Superior temporal gyrus (tissue), 1 donor: ENCODE results near the gene TIMM10.

Source experiments
- DNase-seq: peaks from one replicate; pipeline ENCODE4 v3.0.0-alpha.2; 2016; ENCODE audit errors: extremely low spot score

Gene TIMM10

DNA sequence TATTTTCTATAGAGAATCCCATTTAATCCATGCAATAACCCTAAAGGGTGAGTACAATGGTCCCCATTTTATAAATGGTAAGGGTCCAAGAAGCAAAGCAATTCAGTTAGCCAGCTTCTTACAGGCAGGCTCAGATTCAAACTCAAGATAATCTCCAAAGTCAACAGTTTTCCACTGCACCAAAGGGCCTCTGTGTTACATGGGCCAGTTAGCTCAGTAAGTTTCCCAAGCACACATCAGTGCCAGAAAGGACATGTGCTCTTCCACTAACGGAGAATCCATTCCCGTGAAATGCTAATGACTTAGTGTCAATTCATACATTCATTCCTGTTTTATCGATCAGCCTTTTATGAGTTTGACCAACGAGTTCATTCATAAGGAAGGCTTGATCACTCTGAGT lies 26.0 kb downstream of the TIMM10 start:
- DNase-seq, result no peak

DNA sequence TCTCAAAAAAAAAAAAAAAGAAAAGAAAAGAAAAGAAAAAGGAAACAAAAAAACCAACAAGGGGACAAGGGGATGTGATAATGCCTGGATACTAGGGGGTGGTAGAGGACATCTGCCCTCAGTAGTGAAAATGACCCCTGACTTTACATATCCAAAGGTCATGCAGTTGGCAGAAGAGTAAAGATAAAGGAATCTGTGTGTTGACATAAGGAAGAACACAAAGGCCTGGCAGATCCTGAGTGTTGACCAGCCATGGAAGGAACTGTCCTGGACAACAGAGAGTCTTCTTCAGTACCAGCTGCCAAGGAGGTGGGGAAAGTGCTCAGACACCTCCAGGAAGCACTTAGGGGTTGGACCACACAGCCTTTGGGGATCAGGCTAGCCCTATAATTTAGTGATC lies 27.7 kb downstream of the TIMM10 start:
- no peak for DNase-seq

DNA sequence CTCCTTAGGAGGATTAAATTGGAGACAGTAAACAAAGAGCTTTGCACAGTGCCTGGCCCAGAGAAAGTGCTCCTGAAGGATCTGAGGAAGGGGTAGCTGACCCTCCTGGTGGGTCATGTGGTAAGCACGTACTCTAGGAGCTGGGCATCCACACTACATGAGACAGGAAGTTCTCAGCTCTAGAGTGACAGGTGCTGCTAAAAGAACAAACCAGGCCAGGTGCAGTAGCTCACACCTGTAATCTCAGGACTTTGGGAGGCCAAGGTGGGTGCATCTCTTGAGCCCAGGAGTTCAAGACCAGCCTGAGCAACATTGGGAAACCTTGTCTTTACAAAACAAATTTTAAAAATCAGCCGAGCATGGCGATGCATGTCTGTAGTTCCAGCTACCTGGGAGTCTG lies 28.2 kb downstream of the TIMM10 start:
- no peak for DNase-seq

DNA sequence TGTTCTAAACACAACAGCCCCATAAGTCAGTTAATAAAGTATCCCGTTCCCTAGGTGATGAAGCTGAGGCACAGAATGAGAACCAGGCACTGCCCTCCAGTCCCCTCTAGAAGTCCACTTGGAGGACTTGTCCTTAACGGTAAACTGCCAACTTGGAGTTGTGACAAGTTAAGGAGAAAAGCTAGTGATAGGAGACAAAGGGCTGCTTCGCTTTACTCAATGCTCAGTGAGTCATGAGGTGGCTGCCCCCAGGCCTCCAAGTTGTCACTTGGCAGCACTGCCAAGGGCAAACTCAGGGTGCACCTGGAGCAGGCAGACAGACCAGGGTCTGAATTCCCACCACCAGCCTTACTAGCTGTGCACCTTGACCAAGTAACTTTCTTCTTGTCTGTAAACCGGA lies 28.6 kb downstream of the TIMM10 start:
- no peak for DNase-seq

DNA sequence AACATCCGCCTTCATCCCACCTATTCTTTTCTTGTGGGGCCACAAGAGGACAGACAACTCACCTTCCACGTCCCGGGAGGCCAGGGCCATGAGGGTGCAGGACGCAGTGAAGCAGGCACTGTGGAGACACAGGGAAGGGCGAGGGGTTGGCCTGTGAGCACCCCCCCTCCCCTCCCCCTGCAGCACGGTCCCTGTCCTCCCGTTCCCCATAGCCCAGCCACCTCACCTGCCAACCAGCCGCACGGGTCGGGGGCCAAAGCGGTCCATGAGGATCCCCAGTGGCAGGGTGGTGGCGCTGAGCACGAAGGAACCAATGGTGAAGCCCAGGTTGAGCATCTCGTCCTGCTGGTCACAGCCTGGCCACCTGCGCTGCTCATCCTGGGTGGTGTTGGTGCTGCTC lies 29.6 kb downstream of the TIMM10 start:
- DNase-seq, result no peak

DNA sequence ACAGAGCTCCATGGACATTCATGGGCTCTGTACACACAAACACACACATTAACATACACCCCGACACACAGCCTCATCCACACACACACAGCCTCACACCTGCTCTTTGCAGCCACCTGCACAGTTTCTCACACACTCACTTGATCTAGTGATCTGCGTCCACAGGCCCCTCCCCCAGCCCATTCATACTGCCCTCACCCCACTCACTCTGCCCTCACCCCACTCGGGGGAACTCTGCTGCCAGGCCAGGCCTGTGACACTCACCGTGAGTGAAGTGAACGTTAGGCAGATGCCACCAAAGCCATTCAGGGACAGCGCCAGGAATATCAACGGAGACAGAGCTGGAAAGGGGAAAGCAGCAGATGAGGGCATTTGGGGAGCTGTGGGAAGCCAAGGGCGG lies 30.0 kb downstream of the TIMM10 start:
- DNase-seq, result no peak

DNA sequence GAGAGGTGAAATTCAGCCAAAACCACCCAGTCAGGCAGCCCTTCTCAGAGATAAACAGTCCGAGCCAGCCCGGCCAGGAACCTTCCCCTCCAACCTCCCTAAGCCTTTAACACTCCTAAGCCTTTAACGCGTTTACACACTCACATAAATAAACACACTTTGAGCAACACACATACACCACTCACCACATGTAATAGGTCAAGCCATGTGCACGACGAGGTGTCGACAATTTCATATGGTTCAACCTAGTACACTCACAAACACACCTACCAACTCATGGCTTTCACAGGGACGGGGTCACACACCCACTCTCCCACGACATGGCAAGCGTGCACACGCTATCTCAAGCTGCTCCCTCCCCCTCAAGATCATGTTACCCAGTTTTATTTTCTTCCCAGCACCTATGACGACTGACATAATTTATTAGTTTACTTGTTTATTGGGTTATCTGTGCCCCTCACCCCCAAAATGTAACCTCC lies 30.5 kb downstream of the TIMM10 start:
- no peak for DNase-seq

DNA sequence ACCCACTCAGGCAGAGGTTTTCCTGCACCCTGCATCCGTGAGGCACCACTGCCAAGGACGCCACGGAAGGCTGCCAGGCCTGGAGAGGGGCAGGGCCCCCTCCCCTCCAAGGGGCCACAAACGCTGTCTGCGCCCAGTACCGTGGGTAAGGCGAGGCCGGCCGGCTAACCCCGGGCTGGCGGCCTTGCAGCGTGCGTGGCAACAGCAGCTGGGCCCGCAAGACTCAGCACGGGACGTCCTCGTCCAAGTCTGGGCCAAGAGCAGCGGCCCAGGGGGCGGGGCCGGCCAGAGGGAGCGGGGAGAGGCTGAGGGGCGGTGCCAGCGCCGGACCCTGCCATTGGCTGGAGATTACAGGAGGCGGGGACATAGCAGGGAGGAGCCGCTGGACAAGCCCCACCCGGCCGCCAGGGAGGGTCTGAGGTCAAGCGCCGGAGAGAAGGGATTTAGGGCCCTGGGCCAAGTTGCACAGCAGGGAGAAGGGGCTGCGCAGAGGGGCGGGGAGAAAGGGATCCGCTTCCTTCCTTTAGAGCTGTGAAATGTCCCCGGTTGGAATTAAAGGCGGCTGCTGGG lies 31.1 kb downstream of the TIMM10 start:
- DNase-seq, result peak; percentile 92

DNA sequence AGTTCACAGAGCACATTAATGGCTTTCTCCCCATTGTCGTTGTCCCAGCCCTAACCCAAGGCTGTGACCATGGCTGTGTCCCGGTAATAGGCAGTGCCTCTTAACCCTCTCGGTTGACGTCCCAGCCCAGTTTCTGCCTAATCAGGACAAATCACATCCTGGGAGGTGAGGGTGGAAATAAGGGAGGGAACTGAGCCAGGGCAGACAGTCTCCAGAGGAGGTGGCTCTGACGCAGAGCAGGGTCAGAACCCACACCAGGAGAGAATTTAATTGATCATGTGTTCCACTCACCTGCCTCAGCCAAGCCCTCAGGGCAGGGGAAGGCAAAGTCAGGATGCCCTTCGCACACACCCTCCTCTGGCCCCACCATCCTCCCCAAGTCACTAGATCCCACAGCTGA lies 32.0 kb downstream of the TIMM10 start:
- no peak for DNase-seq

DNA sequence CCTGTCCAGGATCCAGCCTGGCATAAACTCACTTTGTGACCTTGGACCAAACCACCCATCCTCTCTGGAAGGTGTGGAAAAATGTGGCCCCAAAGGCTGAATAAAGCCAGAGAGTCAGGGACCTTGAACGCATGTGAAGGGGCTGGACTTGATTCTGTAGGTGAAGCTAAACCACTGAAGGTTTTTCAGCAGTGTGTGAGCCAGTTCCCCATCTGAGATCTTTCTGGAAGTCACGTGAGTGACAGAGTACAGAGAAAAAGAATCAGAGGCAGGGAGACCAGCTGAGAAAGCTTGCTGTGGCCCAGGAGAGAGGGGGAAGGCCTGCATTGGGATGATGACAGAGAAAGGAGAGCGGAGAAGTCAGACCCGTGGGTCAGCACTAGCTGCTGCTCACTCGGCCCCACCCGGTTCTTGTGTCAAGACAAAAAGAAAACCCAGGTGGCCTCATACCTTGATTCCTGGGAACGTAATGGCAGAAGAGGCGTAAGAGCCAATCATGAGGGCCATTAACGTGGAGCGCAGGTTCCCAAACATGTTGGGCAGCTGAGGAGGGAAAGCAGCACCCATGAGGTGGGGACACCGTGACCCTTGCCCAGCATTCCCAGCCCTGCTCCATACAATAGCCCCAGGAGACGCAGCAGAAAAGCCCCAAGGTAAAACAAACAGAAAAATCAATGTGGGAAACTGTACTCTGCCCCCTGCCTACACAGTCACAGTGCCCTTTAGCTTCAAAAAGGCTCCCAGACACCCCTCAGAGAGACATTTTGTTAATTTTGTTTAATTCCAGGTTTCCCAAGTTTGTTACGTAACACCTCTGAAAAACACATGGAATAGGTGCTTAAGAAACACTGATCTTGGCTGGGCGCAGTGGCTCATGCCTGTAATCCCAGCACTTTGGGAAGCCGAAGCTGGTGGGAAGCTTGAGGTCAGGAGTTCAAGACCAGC lies 33.0 kb downstream of the TIMM10 start:
- no peak for DNase-seq

DNA sequence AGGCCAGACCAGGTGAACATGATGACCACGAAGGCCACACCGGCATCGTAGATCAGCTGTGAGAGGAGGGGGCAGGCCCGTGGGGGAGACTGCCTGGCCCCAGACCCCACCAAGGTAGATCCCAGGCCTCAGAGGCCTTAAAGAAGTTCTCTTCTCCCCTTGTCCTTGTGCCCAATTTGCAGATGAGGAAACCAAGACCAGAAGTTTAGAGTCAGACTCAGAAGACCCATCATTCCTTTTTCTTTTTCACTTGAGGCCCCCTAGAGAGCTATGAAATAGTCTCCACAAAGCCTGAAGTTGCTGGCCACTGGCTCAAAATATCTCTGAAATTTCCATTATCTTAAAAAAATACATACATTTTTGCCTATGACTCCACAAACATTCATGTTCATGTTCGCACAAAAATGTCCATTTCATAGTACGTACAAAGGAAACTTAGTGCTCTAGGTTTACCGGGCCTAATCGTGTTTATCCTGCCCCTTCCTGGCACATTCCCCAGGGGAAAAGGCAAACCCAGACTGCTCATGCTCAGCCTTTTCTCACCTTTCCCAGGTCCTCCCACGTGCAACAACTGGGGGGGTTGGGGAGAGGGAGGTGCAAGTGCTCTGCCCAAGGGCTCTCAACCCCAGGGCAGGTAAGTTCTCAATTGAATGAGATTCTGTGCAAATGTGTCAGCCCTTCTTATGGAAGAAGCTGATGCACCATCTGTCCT lies 34.3 kb downstream of the TIMM10 start:
- DNase-seq, result no peak

DNA sequence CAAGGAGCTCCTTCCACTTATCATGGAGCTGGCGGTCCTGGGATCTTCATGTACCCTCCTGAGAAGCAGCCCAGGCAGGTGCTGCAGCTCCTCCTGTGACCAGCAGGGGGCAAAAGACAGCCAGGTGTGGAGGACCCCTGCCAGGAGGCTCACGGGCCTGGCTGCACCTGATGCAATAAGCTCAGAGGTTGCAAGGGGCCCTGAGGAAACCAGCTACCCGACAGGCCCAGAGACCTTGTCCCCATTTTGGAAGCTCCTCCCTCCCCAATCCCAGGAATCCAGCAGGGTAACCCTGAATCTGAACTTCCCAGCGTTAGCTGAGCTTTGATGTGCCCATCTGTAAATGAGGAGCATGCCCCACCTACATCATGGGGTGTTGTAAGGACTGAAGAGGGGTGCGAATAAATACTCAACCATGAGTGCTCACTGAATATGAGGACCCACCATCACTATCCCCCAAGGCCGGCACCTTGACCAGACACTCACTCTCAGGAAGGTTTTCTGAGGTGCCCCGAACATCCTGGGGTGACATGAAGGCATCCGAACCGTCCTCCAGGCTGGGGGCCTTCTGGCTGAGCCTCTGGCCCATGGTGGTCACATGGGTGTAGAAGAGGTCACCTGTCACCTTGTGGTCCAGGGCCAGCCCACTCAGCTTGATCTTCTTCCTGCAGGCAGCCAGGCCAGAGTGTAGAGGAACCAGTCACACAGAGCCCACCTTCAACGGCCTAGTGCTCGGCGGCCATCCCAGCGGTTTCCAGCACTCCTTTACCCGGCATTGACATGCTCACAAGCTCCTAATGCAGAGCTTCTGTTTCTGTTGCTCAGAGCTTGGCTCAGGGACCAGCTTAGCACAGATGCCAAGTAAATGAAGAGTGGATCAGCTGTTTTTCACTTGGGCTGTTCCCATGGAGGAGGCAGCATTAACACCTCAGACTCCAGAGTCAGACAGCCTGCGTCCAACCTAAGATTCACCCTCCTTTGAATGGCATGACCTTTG lies 36.7 kb downstream of the TIMM10 start:
- DNase-seq, result peak; percentile 46

DNA sequence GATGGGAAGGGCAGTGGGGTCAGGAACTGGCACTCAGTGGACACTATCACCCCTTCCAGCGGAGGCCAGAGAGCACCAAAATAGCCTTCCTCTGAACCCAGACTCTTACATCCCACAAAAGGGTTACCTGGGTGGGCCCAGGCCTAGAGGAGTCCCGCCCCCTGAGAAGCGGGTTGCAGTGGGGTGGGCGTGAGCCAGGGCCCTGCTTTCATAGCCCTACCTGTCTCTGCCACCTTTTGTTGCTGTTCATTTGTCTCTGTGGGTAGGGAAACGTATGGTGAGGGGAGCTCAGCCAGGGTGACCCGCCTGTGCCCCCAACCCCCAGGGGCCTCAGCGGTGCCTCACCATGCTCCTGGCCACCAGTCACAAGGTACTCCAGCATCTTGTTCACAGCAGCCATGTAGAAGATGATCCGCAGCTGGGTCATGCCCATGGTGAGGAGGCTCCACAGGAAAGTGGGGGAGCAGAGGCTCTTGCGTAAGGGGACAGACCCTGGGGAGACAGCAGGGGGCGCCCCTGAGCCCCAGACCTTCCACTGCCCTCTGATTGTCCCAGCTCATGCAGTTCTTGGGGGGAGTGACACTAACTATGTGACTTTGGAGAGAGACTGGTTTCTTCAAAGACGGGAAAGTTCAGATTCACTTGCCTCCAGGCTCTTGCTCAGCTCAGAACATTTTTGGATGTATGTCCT lies 39.0 kb downstream of the TIMM10 start:
- no peak for DNase-seq

DNA sequence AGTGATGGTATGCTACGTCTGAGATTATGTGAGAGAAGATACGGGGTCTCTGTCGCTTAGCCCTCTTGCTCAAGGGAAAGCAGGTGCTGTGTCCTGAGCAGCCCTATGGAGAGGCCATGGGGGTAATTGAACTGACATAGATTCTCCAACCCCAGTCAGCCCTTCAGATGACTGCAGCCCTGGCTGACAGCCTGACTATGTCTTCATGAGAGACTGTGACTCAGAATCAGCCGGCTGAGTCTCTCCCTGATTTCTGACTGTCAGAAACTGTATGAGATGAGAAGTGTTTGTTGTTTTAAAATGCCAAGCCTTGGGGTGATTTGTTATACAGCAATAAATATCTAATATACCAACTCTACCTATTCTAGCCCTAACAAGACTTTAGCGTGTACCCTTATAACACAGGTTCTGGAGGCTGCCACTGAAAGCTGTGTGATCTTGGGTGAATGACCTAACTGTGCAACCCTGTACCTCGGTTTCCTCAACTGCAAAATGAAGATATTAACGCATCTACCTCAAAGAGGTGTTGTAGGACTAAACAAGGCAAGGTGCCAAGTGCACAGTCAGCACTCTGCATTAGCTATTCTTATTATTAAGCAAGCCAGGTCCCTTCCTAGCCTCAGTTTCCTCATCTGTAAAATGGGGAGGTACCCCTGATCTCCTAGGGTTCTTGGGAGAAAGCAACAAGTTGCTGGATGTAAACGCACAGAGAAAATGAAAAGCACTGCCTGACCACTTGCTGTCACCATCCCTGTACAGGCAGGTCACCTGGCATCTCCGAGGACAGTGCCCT lies 39.9 kb downstream of the TIMM10 start:
- no peak for DNase-seq

DNA sequence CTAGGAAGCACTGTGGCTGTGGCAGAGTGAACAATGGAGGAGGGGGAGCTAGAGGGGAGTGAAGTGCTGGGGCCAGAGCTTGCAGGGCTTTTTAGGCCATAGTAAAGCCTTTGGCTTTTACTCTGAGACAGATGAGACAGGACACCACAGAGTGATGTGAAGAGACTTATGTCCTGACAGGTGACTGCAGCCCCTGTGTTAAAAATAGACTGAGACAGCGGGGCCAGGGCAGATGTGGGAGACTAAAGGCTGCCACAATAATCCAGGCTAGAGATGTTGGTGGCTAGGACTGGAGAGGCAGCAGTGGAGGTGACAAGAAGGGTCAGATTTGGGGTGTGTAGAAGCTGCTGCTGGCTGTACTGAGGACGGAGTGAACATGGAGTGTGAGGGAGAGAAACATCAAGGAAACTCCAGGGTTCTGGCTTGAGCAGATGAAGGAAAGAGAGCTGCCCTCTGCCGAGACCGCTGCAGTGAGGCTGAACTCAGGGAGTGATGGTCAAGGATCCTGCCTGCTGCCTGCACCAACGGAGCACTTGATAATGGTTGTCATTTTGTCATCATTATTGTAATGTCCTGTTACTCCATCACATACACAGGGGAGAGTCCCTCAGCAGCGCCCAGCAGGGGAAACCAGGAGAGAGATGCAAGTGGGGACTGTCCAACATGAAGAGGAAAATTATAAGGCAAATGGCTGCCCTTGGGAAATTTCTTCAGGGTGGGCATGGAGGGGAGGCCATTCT lies 42.5 kb downstream of the TIMM10 start:
- DNase-seq, result no peak

DNA sequence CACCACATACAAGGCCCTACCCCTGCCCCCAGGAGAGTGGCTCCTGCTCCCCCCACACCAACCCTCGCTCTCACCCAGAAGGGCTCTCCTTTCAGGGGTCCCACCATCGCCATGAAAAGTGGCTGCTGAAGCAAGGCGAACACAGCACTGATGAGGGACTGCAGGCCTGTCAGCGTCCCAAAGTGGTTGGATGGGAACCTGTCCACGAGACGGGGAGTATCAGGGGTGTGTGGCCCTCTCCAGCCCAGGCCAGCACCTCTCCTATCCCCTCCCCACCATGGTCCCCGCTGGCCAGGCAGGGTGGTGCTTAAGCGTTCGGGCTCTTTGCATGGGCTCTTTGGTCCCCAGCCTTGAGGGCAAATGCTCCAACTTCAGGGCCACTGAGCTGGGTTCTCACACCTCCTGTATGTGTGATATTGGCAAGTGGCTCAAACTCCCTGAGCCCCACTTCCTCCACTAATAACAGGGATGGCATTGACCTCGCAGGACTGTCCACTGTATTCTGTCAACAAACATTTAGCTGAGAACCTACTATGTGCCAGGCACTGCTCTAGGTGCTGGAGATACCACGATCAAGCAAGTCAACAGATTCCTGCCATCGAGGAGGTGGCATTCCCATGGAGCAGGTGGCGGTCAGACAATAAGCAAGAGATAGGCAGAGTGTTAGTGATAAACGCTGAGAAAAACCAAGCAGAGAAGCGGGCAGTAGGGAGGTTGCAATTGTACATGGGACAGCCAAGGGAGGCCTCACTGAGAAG lies 43.4 kb downstream of the TIMM10 start:
- DNase-seq, result no peak

DNA sequence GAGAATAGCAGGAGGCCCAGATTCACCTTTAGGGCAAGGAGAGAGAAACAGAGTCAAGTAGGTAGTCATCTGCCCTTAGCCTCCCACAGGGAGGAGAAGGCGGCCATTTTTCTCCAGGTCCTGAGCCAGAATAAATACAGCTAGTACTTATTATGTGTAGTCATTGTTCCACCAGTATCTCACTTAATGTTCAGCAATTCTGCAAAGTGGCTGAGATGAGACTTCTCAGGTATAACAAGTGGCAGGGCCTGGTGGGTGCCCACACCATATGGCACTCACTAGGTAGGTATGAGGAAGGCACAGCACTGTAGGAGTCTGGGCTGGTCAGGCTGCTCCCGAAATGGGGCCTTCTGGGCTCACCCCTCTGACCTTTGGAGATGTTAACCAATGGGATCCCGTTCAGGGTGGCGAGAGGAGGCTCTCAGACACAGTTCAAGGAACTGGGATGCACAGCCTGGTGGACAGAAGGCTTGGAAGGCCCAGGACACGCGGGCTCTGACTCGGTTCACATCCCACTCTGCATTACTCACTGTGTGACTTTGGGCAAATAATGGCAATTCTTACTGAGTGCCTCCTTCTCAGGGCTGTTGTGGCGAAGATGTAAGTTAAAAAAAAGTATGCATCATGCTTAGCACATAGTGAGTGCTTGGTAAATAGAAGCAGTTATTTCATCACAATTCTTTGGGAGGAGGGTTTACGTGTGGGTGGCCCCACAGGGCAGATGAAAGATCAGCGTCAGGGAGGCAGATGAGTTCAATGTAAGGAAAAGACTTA lies 45.1 kb downstream of the TIMM10 start:
- DNase-seq, result no peak
